Daoy (cell line): Measurements from ENCODE around the gene ADORA1. TPM values are rescaled to one million over a fixed set of nuclear protein-coding genes. Genes with fewer than 3 reads are reported as not detected.

Experiments
- DNase-seq: peaks from one replicate; pipeline ENCODE4 v3.0.0-alpha.2; 2015; ENCODE audit warnings: low read depth
- total RNA-seq: library from RNA; depleted of rRNA; stranded (reverse); fragments of >200 nt; shearing (Covaris generic); gene quantifications from 2 replicates; pipeline ENCODE4 v1.2.3, GENCODE V29; 2014; rRNA removed

ADORA1 gene
- 0.89 and 2.7 TPM in 2 replicates for total RNA-seq

- peak; percentile 73 for DNase-seq
Measured at GRCh38 chr1:203127666-203128430, at the start of gene ADORA1. Gene ADORA1 (plus strand): TSS chr1:203127726. CDS start chr1:203128842, 1,116 bp downstream.

- no peak for DNase-seq
Measured at GRCh38 chr1:203077956-203078355, 49.6 kb upstream of the ADORA1 start.

DNA sequence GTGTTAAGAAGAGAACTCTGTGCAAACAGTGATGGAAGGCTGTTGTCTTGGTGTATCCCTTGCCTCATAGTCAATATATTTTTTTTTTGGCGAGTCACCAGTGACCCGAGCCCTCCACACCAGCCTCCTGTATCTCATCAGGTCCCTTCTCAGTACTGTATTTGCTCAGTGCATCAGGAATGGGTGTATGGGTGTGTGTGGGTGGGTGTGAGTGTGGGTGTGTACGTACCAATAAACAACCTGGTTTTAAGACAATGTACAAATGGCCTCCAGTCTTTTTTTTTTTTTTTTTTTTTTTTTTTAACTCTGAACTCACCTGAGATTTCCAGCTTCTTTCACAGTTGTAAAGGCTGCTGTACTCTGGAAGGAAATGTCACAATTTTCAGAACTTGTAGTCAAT, 49.0 kb upstream of the ADORA1 start:
- no peak for DNase-seq

GRCh38 chr1:203080456-203080855, 47.1 kb upstream of the ADORA1 start:
- DNase-seq = no peak

DNA sequence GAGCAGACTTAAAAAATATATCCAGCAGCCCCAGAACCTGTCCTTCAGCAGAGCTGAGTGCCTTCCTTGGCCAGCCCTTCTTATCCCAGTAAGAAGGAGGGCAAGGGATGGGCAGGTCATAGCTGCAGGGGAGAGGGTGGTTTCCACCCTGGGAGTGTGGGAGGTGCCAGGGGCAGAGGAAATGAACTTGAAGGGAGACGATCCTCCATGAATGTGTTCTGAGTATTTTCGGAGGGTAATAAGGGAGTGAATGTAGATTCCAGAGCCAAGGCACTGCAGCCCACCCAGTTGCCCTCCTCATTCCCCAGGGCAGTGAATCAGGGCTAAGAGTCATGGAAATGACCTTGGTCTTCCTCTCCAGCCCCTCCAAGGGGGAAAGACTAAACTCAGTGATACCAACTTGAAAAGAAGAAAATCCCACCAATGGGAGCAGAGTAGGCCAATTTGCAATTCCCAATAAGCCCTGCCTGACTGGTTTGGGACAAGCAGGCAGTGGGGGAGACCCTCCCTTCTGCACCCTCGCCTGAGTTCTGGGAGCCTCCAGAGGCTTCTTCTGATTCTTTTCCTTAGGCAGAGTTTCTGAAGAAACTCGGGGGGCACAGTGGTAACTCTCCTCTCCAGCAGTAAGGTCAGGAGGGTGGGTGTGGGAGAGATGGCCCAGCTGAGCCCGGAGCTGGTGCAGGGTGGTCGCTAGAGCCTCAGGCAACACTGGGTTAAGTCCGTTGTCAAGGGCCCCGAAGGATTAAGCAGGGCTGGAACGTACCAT, 45.9 kb upstream of the ADORA1 start:
- DNase-seq = no peak

- DNase-seq = no peak
Measured at GRCh38 chr1:203082231-203082505, 45.4 kb upstream of the ADORA1 start.

GRCh38 chr1:203082571-203083462, 44.7 kb upstream of the ADORA1 start:
- no peak for DNase-seq

DNA sequence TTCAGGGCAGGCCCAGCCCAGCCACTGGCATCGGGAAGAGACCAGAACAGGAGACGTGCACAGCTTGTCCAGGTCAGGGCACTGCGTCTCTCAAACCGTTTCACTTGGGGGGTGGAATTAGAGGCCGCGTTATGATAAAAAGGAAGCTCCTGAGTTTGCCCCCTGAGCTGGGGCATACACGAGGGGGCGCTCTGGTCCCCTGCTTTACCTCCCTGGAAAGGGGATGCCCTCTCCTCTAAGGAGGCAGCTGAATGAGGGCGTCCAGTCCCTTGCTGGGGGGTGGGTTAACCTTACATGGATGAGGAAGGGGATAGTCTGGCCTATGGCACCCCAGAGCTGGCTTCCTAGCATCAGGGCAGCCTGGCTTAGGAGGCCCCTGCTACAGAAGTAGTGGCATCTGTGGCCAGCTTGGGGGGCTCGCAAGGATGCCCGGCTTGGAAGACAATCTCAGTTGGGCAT, 44.0 kb upstream of the ADORA1 start:
- DNase-seq = no peak

DNA sequence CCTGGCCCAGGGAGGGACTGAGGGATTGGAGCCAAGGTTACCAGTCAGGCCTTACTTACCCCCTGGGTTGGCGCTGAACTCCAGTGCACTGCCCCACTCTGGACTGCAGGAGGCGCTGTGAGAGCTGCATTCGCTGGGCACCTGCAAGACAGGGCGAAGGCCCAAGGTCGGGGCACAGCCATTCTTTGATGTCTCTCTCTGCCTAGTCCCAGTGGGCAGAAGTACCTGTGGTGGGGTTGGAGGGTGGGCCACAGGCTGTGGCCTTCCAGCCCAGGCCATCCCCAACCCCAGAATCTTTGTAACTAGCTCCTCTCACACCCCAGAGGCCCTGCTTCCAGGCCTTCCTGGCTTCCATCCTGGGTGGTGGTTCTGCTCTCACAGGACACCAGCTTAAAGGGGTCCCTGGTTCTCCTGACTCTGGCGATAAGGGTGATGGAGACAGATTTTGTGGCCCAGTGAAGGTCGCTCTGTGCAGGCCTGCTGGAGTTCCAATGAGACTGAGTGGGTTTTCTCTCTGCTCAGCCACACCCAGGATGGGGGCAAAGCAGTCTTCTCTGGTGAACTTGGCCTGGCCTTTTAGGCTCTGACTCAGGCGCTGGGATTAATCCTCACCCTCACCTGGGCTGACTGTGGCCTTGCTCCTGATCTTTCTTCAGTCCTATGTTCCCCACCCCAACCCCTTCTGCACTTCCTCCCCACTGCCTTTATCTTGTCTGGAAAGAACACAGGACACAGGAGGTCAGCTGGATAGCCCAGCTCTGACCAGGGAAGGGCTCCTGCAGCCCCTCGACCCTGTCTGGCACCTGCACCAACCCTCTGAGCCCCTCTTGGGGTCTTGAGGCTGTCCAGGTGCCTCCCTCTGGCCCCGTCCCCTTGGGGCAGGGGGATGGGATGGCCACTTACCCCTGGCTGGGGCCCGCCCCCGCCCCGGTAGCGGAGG, 42.7 kb upstream of the ADORA1 start:
- peak; percentile 41 for DNase-seq

GRCh38 chr1:203085528-203086406, 41.8 kb upstream of the ADORA1 start, which contains the start of gene MYOG:
Gene MYOG (minus strand): TSS chr1:203086012. CDS start chr1:203085961, 51 bp downstream.
- DNase-seq = no peak

GRCh38 chr1:203086992-203087763, 40.3 kb upstream of the ADORA1 start:
- no peak for DNase-seq

- no peak for DNase-seq
Measured at GRCh38 chr1:203088441-203088840, 39.1 kb upstream of the ADORA1 start.

DNA sequence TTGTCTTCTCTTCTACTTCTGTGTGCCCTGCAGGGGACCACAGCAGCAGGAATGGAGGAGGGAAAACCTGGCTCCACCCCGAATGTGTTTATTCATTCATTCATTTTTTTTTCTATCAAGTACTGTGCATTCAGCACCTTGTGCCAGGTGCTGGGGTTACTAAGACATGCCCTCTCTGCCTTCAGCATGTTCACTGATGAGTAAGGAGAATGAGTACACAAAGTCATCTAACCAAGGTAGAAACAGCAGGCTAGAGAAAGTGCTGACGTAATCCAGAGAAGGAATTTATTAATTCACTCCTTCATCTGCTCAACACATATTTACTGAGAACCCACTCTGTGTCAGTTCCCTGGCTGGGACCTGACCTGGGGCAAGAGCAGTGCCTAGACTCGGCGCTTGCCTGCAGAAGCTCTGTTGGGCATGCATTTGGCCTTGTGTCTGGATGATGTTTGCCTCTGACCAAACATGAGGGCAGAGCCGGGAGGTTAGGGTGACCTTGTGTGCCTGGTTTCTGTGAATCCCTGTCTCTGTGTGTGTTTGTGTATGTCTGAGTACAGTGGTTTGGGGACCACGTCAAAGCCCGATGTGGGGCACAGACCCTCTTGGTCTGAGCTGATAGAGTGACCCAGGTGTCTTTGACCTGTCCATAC, 38.4 kb upstream of the ADORA1 start:
- no peak for DNase-seq

GRCh38 chr1:203089651-203090045, 37.9 kb upstream of the ADORA1 start:
- DNase-seq = no peak

DNA sequence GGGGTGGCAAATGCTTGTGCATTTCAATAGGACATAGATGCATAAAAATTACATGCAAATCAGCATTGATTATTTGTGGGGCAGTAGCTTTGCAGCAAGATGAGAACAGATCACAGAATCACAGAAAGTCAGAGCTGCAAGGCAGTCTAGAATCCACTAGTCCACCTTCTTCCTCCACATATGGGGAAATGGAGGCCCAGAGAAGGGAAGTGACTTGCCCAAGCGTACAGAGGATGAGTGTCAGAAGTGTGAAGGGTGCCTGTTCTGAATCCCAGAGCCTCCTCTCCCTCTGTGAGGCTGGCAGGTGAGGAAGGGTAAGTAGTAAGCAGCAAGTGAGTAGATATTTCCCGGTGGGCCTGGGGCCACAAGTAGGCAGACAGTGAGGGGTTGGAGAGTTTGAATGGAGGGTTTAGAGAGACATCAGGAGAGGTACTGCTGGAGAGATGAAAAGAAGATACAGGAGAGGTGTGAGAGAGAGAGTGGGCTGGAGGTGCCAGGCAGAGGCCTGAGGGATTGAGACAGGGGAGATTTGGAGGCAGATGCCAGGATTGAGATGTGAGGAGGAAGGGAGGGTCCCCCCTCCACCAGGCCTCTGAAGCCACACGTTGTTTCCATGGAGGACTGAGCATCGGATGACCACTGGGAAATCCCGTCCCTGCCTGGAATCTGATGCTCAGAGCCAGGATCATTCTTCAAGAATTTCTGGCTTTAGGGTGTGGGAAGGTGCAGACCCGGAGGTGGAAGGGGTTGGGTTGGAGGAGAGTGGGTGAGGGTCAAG, 36.9 kb upstream of the ADORA1 start:
- no peak for DNase-seq

DNA sequence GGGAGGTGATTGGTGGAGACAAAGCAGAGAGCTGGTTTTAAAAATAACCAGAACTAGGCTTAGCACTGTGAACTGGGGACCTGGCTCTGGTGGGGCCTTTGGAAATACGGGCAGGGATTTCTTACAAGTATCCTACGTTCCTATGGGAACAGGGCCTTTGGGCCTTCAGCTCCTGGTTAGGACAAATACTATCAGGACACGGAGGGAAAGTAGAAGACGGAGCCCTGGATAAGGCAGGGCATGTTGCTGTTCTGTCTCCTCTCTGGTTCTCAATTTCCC, 36.4 kb upstream of the ADORA1 start:
- DNase-seq = no peak

GRCh38 chr1:203091761-203092330, 35.7 kb upstream of the ADORA1 start:
- no peak for DNase-seq
